K562 (cell line): Measurements from ENCODE around the gene RASL12.

Source experiments
- ARNT ChIP-seq, 2 experiments: fragments of 450-650 bp; IDR thresholded peaks; 2 replicates each; pipeline ENCODE4 v1.6.1; 2016; ENCODE audit warnings: mild to moderate bottlenecking in 1 of 2
- KDM1A ChIP-seq, 2 experiments: fragments of 450-650 bp; IDR thresholded peaks; 2 replicates each; pipeline ENCODE4 v1.6.1; 2016; ENCODE audit warnings: mild to moderate bottlenecking in 2 of 2
- NR2C2 ChIP-seq, 2 experiments: fragments of 200-800 bp in 1 of 2; sonication (Bioruptor generic) in 1 of 2; sonication (generic) in 1 of 2; formaldehyde crosslinking in 1 of 2; IDR thresholded peaks; 2 replicates each; pipeline versions ENCODE4 v1.6.1 to v1.8.0; 2016 to 2022; ENCODE audit warnings: mild to moderate bottlenecking in 1 of 2, missing compliant biosample characterization in 1 of 2, missing genetic modification characterization in 1 of 2, missing genetic modification reagents in 1 of 2
- POLR2A ChIP-seq: fragments of 450-650 bp; conservative IDR thresholded peaks from 2 replicates; pipeline ENCODE4 v1.6.1; 2016
- ZC3H11A ChIP-seq: IDR thresholded peaks from 2 replicates; pipeline ENCODE4 v1.6.1; 2012; ENCODE audit warnings: low read depth, low read length, improper control_type of control experiment
- ZNF174 ChIP-seq: fragments of 250-450 bp; sonication (Bioruptor Pico); IDR thresholded peaks from 2 replicates; pipeline ENCODE4 v1.4.0; 2020; ENCODE audit warnings: mild to moderate bottlenecking
- TF ChIP-seq, protein P1 (sequence below), 3 experiments: IDR thresholded peaks in 2 of 3; conservative IDR thresholded peaks in 1 of 3; 2 replicates each; pipeline ENCODE4 v1.5.1; 2011 to 2012; ENCODE audit warnings: low read length in 3 of 3, mild to moderate bottlenecking in 3 of 3, control low read depth in 2 of 3, improper control_type of control experiment in 1 of 3, inconsistent platforms in 1 of 3, low read depth in 1 of 3, mixed read lengths in 1 of 3, moderate library complexity in 1 of 3; ENCODE audit not compliant: insufficient read depth in 2 of 3
- TF ChIP-seq, protein P2 (sequence below): fragments of 250-450 bp; sonication (Bioruptor Pico); IDR thresholded peaks from 2 replicates; pipeline ENCODE4 v1.5.0; 2021
- TF ChIP-seq, protein P3 (sequence below): fragments of 250-450 bp; sonication (Bioruptor Pico); IDR thresholded peaks from 2 replicates; pipeline ENCODE4 v1.4.0; 2020; ENCODE audit warnings: mild to moderate bottlenecking

GRCh38 chr15:65044724-65045481 is 22.9 kb downstream of the RASL12 start, which contains the start of gene SLC51B:
- no peak for TF ChIP-seq POLR2A
- no peak for TF ChIP-seq NR2C2 (CRISPR knock-in tag; IDR thresholded peaks at IDR 0.05)
- TF ChIP-seq NR2C2 (tag; IDR thresholded peaks at IDR 0.05): no peak
- TF ChIP-seq, protein P1, sequence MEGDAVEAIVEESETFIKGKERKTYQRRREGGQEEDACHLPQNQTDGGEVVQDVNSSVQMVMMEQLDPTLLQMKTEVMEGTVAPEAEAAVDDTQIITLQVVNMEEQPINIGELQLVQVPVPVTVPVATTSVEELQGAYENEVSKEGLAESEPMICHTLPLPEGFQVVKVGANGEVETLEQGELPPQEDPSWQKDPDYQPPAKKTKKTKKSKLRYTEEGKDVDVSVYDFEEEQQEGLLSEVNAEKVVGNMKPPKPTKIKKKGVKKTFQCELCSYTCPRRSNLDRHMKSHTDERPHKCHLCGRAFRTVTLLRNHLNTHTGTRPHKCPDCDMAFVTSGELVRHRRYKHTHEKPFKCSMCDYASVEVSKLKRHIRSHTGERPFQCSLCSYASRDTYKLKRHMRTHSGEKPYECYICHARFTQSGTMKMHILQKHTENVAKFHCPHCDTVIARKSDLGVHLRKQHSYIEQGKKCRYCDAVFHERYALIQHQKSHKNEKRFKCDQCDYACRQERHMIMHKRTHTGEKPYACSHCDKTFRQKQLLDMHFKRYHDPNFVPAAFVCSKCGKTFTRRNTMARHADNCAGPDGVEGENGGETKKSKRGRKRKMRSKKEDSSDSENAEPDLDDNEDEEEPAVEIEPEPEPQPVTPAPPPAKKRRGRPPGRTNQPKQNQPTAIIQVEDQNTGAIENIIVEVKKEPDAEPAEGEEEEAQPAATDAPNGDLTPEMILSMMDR (IDR thresholded peaks at IDR 0.05 in 2 of 3, conservative IDR thresholded peaks at IDR 0.05 in 1 of 3; ENCODE audit: insufficient read depth in 2 of 3, low read depth in 1 of 3, low read length in 3 of 3): no peak
- TF ChIP-seq ZNF174 (CRISPR knock-in tag): no peak
- TF ChIP-seq, protein P2, sequence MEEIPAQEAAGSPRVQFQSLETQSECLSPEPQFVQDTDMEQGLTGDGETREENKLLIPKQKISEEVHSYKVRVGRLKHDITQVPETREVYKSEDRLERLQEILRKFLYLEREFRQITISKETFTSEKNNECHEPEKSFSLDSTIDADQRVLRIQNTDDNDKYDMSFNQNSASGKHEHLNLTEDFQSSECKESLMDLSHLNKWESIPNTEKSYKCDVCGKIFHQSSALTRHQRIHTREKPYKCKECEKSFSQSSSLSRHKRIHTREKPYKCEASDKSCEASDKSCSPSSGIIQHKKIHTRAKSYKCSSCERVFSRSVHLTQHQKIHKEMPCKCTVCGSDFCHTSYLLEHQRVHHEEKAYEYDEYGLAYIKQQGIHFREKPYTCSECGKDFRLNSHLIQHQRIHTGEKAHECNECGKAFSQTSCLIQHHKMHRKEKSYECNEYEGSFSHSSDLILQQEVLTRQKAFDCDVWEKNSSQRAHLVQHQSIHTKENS (CRISPR knock-in tag): no peak
- TF ChIP-seq ZC3H11A: no peak
- TF ChIP-seq, protein P3, sequence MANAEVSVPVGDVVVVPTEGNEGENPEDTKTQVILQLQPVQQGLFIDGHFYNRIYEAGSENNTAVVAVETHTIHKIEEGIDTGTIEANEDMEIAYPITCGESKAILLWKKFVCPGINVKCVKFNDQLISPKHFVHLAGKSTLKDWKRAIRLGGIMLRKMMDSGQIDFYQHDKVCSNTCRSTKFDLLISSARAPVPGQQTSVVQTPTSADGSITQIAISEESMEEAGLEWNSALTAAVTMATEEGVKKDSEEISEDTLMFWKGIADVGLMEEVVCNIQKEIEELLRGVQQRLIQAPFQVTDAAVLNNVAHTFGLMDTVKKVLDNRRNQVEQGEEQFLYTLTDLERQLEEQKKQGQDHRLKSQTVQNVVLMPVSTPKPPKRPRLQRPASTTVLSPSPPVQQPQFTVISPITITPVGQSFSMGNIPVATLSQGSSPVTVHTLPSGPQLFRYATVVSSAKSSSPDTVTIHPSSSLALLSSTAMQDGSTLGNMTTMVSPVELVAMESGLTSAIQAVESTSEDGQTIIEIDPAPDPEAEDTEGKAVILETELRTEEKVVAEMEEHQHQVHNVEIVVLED: no peak
- TF ChIP-seq ARNT (IDR thresholded peaks at IDR 0.05): no peak
- no peak for TF ChIP-seq KDM1A (IDR thresholded peaks at IDR 0.05)
